ENCODE data around the gene RBBP8NL.

The RBBP8NL gene

DNA sequence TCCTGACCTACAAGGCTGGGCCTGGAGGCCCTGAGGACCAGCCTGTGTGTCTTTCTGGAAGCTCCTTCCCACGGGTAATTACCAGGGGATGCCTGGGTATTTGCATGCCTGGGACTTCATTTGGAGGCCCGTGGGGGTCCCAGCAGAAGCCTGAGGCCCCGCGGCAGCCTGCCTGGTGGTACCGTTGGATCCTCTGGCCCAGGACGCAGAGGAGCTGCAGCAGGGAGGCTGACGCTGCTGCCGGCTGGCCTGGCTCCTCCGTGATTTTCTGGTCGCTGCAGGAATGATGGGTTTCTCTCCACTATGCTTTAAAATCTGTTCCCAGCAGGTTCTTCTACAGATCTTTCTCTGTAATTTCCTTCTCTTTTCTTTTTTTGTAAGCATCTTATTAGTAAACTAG, 26.8 kb downstream of the RBBP8NL start (continued):
- TF ChIP-seq, protein P1, sequence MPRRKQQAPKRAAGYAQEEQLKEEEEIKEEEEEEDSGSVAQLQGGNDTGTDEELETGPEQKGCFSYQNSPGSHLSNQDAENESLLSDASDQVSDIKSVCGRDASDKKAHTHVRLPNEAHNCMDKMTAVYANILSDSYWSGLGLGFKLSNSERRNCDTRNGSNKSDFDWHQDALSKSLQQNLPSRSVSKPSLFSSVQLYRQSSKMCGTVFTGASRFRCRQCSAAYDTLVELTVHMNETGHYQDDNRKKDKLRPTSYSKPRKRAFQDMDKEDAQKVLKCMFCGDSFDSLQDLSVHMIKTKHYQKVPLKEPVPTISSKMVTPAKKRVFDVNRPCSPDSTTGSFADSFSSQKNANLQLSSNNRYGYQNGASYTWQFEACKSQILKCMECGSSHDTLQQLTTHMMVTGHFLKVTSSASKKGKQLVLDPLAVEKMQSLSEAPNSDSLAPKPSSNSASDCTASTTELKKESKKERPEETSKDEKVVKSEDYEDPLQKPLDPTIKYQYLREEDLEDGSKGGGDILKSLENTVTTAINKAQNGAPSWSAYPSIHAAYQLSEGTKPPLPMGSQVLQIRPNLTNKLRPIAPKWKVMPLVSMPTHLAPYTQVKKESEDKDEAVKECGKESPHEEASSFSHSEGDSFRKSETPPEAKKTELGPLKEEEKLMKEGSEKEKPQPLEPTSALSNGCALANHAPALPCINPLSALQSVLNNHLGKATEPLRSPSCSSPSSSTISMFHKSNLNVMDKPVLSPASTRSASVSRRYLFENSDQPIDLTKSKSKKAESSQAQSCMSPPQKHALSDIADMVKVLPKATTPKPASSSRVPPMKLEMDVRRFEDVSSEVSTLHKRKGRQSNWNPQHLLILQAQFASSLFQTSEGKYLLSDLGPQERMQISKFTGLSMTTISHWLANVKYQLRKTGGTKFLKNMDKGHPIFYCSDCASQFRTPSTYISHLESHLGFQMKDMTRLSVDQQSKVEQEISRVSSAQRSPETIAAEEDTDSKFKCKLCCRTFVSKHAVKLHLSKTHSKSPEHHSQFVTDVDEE (CRISPR knock-in tag; IDR thresholded peaks at IDR 0.05), result no peak

DNA sequence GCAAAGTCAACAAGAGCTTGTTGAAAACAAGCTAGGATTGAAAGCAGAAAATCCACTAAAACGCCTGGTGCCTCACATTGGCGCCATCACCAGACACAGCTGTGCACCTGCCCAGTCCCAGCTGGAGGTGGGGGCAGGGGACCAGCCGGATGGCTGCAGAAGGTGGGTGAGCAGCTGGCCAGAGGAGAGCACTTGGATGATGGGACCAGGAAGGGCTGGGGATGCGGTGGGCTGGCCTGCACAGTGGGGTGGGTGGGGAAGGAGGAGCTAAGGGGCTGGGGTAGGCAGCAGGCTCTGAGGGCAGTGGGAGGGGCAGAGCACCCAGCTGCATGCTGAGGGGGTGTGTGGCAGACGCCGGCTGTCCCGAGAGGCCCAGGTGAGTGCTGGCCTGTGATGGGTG, 27.3 kb downstream of the RBBP8NL start:
- TF ChIP-seq, protein P2, sequence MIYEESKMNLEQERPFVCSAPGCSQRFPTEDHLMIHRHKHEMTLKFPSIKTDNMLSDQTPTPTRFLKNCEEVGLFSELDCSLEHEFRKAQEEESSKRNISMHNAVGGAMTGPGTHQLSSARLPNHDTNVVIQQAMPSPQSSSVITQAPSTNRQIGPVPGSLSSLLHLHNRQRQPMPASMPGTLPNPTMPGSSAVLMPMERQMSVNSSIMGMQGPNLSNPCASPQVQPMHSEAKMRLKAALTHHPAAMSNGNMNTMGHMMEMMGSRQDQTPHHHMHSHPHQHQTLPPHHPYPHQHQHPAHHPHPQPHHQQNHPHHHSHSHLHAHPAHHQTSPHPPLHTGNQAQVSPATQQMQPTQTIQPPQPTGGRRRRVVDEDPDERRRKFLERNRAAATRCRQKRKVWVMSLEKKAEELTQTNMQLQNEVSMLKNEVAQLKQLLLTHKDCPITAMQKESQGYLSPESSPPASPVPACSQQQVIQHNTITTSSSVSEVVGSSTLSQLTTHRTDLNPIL (CRISPR knock-in tag; IDR thresholded peaks at IDR 0.05; ENCODE audit: low read depth), result no peak
- no peak for TF ChIP-seq ZNF565 (CRISPR knock-in tag; conservative IDR thresholded peaks at IDR 0.05; ENCODE audit: low read depth)
- no peak for TF ChIP-seq TOX (CRISPR knock-in tag; IDR thresholded peaks at IDR 0.05; ENCODE audit: borderline replicate concordance)
- no peak for TF ChIP-seq ZFP3 (CRISPR knock-in tag; IDR thresholded peaks at IDR 0.05)
- no peak for TF ChIP-seq ZNF8 (CRISPR knock-in tag; IDR thresholded peaks at IDR 0.05)
- TF ChIP-seq RARB (CRISPR knock-in tag; IDR thresholded peaks at IDR 0.05), result no peak
- no peak for TF ChIP-seq ARNTL (CRISPR knock-in tag; IDR thresholded peaks at IDR 0.05; ENCODE audit: borderline replicate concordance, low read depth)
- TF ChIP-seq, protein P3, sequence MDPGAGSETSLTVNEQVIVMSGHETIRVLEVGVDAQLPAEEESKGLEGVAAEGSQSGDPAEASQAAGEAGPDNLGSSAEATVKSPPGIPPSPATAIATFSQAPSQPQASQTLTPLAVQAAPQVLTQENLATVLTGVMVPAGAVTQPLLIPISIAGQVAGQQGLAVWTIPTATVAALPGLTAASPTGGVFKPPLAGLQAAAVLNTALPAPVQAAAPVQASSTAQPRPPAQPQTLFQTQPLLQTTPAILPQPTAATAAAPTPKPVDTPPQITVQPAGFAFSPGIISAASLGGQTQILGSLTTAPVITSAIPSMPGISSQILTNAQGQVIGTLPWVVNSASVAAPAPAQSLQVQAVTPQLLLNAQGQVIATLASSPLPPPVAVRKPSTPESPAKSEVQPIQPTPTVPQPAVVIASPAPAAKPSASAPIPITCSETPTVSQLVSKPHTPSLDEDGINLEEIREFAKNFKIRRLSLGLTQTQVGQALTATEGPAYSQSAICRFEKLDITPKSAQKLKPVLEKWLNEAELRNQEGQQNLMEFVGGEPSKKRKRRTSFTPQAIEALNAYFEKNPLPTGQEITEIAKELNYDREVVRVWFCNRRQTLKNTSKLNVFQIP (CRISPR knock-in tag; IDR thresholded peaks at IDR 0.05; ENCODE audit: borderline replicate concordance, low read depth), result no peak
- no peak for TF ChIP-seq ISL1 (CRISPR knock-in tag; IDR thresholded peaks at IDR 0.05)
- TF ChIP-seq CSDC2 (CRISPR knock-in tag; IDR thresholded peaks at IDR 0.05), result no peak
- no peak for TF ChIP-seq TCF4 (CRISPR knock-in tag; IDR thresholded peaks at IDR 0.05; ENCODE audit: borderline replicate concordance)
- TF ChIP-seq ESRRG (CRISPR knock-in tag; IDR thresholded peaks at IDR 0.05), result no peak
- no peak for TF ChIP-seq PPARA (CRISPR knock-in tag; IDR thresholded peaks at IDR 0.05; ENCODE audit: borderline replicate concordance)
- TF ChIP-seq BACH2 (CRISPR knock-in tag; IDR thresholded peaks at IDR 0.05; ENCODE audit: borderline replicate concordance), result no peak
- TF ChIP-seq, protein P1 (CRISPR knock-in tag; IDR thresholded peaks at IDR 0.05), result no peak
- TF ChIP-seq SNAI2 (CRISPR knock-in tag; IDR thresholded peaks at IDR 0.05), result no peak
- no peak for TF ChIP-seq OSR1 (CRISPR knock-in tag; IDR thresholded peaks at IDR 0.05)
- no peak for TF ChIP-seq ZC3H10 (CRISPR knock-in tag; IDR thresholded peaks at IDR 0.05)
- no peak for ATAC-seq

DNA sequence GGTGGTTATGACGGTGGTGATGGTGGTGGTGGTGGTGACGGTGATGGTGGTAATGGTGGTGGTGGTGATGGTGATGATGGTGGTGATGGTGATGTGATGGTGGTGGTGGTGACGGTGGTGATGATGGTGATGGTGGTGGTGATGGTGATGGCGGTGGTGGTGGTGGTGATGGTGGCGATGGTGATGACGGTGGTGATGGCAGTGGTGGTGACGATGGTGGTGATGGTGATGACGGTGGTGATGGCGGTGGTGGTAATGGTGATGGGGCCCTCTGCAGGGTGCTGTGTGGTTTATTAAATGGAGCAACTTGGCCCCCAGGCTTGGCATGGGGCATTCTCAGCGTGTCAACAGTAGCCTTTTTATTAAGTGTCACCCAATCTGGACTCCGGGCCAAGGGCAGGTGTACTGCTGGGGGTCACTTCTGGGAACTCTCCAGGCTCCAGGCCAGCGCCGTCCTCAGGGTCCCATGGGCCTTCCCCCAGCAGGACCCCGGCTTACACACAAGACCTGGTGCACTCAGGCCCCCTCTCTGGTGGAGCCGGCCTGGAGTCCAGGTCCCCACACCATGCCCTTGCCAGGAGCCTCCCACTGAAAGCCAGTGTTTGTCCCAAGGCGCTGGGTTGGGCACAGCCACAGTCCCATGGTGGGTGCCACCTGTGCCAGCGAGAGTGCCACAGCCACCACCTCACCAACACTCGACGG, 29.1 kb downstream of the RBBP8NL start:
- TF ChIP-seq BACH2 (CRISPR knock-in tag; IDR thresholded peaks at IDR 0.05; ENCODE audit: borderline replicate concordance), result no peak
- TF ChIP-seq ZFP30 (CRISPR knock-in tag; IDR thresholded peaks at IDR 0.05), result no peak
- no peak for TF ChIP-seq GLIS3 (CRISPR knock-in tag; IDR thresholded peaks at IDR 0.05)
- TF ChIP-seq, protein P3 (CRISPR knock-in tag; IDR thresholded peaks at IDR 0.05; ENCODE audit: borderline replicate concordance, low read depth), result no peak
- no peak for TF ChIP-seq ARNTL (CRISPR knock-in tag; IDR thresholded peaks at IDR 0.05; ENCODE audit: borderline replicate concordance, low read depth)
- no peak for TF ChIP-seq TOX (CRISPR knock-in tag; IDR thresholded peaks at IDR 0.05; ENCODE audit: borderline replicate concordance)
- no peak for TF ChIP-seq RARB (CRISPR knock-in tag; IDR thresholded peaks at IDR 0.05)
- no peak for TF ChIP-seq ZC3H10 (CRISPR knock-in tag; IDR thresholded peaks at IDR 0.05)
- no peak for TF ChIP-seq ZNF8 (CRISPR knock-in tag; IDR thresholded peaks at IDR 0.05)

More for the DNA sequence above, 29.1 kb downstream of the RBBP8NL start:
- ATAC-seq, result no peak

All from SK-N-SH treated with all-trans-retinoic acid at 6 μM for 48 hours (cell line).